Astrocyte (in vitro differentiated cells and primary cell): ENCODE data around the gene PPARG. TPM values are rescaled to one million over a fixed set of nuclear protein-coding genes. Genes with fewer than 3 reads are reported as not detected.

Source experiments
- DNase-seq: peaks from one replicate; pipeline ENCODE4 v3.0.0-alpha.2; 2010; ENCODE audit warnings: low read depth
- FAIRE-seq: peaks from 2 replicates; lab custom pipeline; 2011; peaks lifted over from hg19 to GRCh38; lab: Jason Lieb, UNC
- H2AFZ ChIP-seq: 2 replicates; pipeline ENCODE4 v1.6.0; 2012; ENCODE audit warnings: low read depth, low read length, inconsistent platforms
- H3K27ac ChIP-seq: 2 replicates; pipeline ENCODE4 v1.5.1; 2011; ENCODE audit warnings: low read depth, low read length, inconsistent platforms
- H3K27me3 ChIP-seq: 2 replicates; pipeline ENCODE4 v1.6.0; 2011; ENCODE audit warnings: low read length, inconsistent platforms; ENCODE audit not compliant: insufficient read depth
- H3K36me3 ChIP-seq: 2 replicates; pipeline ENCODE4 v1.5.1; 2011; ENCODE audit warnings: low read length, inconsistent platforms; ENCODE audit not compliant: insufficient read depth
- H3K4me1 ChIP-seq: 2 replicates; pipeline ENCODE4 v1.5.1; 2011; ENCODE audit warnings: low read length, inconsistent platforms; ENCODE audit not compliant: insufficient read depth
- H3K4me2 ChIP-seq: 2 replicates; pipeline ENCODE4 v1.6.0; 2012; ENCODE audit warnings: low read length, inconsistent platforms
- H3K4me3 ChIP-seq: 2 replicates; pipeline ENCODE4 v1.5.1; 2011; ENCODE audit warnings: low read depth, mild to moderate bottlenecking, low read length, inconsistent platforms; ENCODE audit not compliant: insufficient read depth
- H3K79me2 ChIP-seq: 2 replicates; pipeline ENCODE4 v1.6.0; 2012; ENCODE audit warnings: mild to moderate bottlenecking, low read length, inconsistent platforms; ENCODE audit not compliant: insufficient read depth
- H3K9ac ChIP-seq: 2 replicates; pipeline ENCODE4 v1.6.0; 2012; ENCODE audit warnings: mild to moderate bottlenecking, low read length, inconsistent platforms
- H3K9me3 ChIP-seq: 2 replicates; pipeline ENCODE4 v1.5.1; 2012; ENCODE audit warnings: low read depth, mild to moderate bottlenecking, low read length, inconsistent platforms; ENCODE audit not compliant: insufficient read depth
- H4K20me1 ChIP-seq: 2 replicates; pipeline ENCODE4 v1.6.0; 2012; ENCODE audit warnings: low read length, inconsistent platforms; ENCODE audit not compliant: insufficient read depth
- H3K27ac Mint-ChIP-seq: one replicate; pipeline ENCODE4 v1.8.0; 2021; ENCODE audit warnings: mild to moderate bottlenecking, mixed read lengths; ENCODE audit not compliant: unreplicated experiment
- H3K27me3 Mint-ChIP-seq: one replicate; pipeline ENCODE4 v1.8.0; 2021; ENCODE audit warnings: low read depth, mixed read lengths; ENCODE audit not compliant: unreplicated experiment
- H3K36me3 Mint-ChIP-seq: one replicate; pipeline ENCODE4 v1.8.0; 2021; ENCODE audit warnings: low read depth, mixed read lengths; ENCODE audit not compliant: unreplicated experiment
- H3K4me1 Mint-ChIP-seq: one replicate; pipeline ENCODE4 v1.8.0; 2021; ENCODE audit warnings: low read depth, mixed read lengths; ENCODE audit not compliant: unreplicated experiment
- H3K4me3 Mint-ChIP-seq: one replicate; pipeline ENCODE4 v1.8.0; 2021; ENCODE audit warnings: mild to moderate bottlenecking, moderate library complexity, mixed read lengths; ENCODE audit not compliant: unreplicated experiment
- H3K9me3 Mint-ChIP-seq: one replicate; pipeline ENCODE4 v1.8.0; 2021; ENCODE audit warnings: mild to moderate bottlenecking, mixed read lengths; ENCODE audit not compliant: unreplicated experiment
- EZH2 ChIP-seq: IDR thresholded peaks from 2 replicates; pipeline ENCODE4 v1.6.1; 2012; ENCODE audit warnings: mild to moderate bottlenecking, low read length, inconsistent platforms; ENCODE audit not compliant: insufficient read depth
- total RNA-seq: library from RNA; stranded (reverse); gene quantifications from 2 replicates; pipeline ENCODE4 v1.2.1, GENCODE V29; 2021
- TF ChIP-seq, protein P1 (sequence below): IDR thresholded peaks from 2 replicates; pipeline ENCODE4 v1.5.1; 2011; ENCODE audit warnings: low read depth, mild to moderate bottlenecking, inconsistent platforms, low read length, moderate library complexity; ENCODE audit not compliant: insufficient read depth

PPARG gene
- total RNA-seq, 1 donor from 2014 or later = 4.4 TPM

DNA sequence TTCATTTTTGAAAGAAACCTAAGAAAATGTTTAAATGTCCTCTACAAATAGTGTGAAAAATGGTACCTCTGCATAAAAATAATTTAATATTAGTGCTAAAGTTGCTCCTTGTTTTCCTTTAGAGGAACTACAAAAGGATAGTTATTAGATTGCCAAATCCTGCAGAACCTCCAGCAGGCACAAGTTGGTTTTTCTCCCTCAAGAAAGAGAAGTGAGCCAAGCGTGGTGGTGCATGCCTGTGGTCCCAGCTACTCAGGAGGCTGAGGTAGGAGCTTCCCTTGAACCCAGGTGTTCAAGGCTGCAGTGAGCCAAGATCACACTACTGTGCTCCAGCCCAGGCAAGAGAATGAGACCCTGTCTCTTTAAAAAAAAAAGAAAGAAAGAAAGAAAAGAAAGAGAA, 110.4 kb downstream of the PPARG start:
- DNase-seq (no peak), FAIRE-seq (no peak)
- Mint-ChIP-seq H3K4me1 (peaks cover 18% of the 10 kb centered on the region), H3K27me3 (no peaks in the 10 kb centered on the region), H3K27ac (no peak overlapping the region), H3K36me3 (peaks cover 2% of the 10 kb centered on the region), H3K9me3 (no peaks in the 10 kb centered on the region), H3K4me3 (no peak overlapping the region)
- Histone ChIP-seq H3K9me3 (no peaks in the 10 kb centered on the region), H3K27me3 (no peaks in the 10 kb centered on the region), H3K4me2 (no peak overlapping the region), H2AFZ (no peak overlapping the region), H3K36me3 (no peaks in the 10 kb centered on the region), H3K4me3 (no peak overlapping the region), H3K9ac (no peak overlapping the region), H3K27ac (no peak overlapping the region), H3K4me1 (peaks cover 10% of the 10 kb centered on the region), H3K79me2 (no peaks in the 10 kb centered on the region), H4K20me1 (no peaks in the 10 kb centered on the region)
- TF ChIP-seq, protein P1, sequence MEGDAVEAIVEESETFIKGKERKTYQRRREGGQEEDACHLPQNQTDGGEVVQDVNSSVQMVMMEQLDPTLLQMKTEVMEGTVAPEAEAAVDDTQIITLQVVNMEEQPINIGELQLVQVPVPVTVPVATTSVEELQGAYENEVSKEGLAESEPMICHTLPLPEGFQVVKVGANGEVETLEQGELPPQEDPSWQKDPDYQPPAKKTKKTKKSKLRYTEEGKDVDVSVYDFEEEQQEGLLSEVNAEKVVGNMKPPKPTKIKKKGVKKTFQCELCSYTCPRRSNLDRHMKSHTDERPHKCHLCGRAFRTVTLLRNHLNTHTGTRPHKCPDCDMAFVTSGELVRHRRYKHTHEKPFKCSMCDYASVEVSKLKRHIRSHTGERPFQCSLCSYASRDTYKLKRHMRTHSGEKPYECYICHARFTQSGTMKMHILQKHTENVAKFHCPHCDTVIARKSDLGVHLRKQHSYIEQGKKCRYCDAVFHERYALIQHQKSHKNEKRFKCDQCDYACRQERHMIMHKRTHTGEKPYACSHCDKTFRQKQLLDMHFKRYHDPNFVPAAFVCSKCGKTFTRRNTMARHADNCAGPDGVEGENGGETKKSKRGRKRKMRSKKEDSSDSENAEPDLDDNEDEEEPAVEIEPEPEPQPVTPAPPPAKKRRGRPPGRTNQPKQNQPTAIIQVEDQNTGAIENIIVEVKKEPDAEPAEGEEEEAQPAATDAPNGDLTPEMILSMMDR = no peak
- no peak for TF ChIP-seq EZH2

DNA sequence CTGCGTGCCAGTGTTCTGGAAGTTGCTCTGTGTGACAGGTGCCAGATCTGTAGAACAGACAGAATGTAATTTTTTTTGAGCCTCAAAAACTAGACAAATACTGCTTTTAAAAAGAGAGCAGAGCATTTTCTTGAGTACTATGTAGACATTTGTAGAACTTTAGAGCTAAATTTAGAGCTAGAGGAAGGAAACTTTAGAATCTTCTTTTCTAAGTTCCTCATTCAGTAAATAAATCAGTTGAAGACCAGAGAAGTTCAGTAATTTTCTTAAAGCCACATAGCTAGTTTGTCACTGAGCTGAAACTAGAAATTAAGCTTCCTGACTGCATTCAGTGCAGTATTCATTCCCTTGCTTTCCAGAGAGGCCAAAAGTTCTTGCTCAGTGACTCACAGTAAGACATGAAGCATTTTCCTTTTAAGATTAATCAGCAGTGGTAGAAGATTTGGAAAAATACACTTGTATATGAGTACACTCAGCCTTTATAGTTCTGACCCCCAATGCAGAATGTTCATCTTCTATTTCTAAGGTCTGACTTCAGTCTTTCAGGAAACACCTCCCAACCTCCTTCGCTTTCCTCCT, 111.8 kb downstream of the PPARG start:
- H3K4me2 ChIP-seq = peak overlapping the region; percentile 42
- no peaks in the 10 kb centered on the region for H4K20me1 ChIP-seq
- H3K36me3 ChIP-seq = no peaks in the 10 kb centered on the region
- Mint-ChIP-seq H3K4me3 (no peak overlapping the region), H3K9me3 (no peaks in the 10 kb centered on the region), H3K36me3 (peaks cover 2% of the 10 kb centered on the region), H3K27me3 (no peaks in the 10 kb centered on the region), H3K27ac (peak overlapping the region; percentile 36), H3K4me1 (peaks cover 24% of the 10 kb centered on the region)
- FAIRE-seq = no peak
- H2AFZ ChIP-seq = no peak overlapping the region
- H3K4me3 ChIP-seq = no peak overlapping the region
- TF ChIP-seq EZH2 = no peak
- TF ChIP-seq, protein P1 = no peak
- peak overlapping the region; percentile 41 for H3K27ac ChIP-seq
- DNase-seq = peak; percentile 88
- H3K27me3 ChIP-seq = no peaks in the 10 kb centered on the region
- peak overlapping the region; percentile 16 for H3K9ac ChIP-seq
- peaks cover 10% of the 10 kb centered on the region for H3K4me1 ChIP-seq
- H3K9me3 ChIP-seq = no peaks in the 10 kb centered on the region
- no peaks in the 10 kb centered on the region for H3K79me2 ChIP-seq

DNA sequence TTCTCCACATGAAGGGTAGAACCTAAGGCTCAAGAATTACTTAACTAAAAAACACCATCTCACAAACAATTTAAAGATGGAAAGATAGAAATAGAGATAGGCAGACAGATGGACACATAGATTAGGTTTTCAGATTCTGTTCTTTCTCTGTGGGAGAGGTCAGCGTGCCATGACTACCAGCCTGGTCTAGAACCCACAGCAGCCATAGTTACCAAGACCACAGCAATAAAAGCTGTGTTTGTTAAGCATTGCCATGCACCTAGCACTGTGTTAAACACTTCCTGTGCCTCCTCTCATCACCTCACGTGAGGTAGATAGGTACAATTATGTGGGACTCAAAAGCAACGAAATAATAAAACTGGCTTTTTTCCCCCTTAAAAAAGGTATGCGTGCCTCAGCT, 112.3 kb downstream of the PPARG start:
- Mint-ChIP-seq H3K36me3 (peaks cover 2% of the 10 kb centered on the region), H3K4me3 (no peak overlapping the region), H3K4me1 (peaks cover 27% of the 10 kb centered on the region), H3K27me3 (no peaks in the 10 kb centered on the region), H3K9me3 (no peaks in the 10 kb centered on the region), H3K27ac (peak overlapping the region; percentile 36)
- DNase-seq (no peak), FAIRE-seq (no peak)
- H2AFZ ChIP-seq = no peak overlapping the region
- H3K36me3 ChIP-seq = no peaks in the 10 kb centered on the region
- no peak overlapping the region for H3K4me3 ChIP-seq
- TF ChIP-seq EZH2 = no peak
- TF ChIP-seq, protein P1 = no peak
- no peaks in the 10 kb centered on the region for H3K79me2 ChIP-seq
- H3K27ac ChIP-seq = peak overlapping the region; percentile 41
- peaks cover 14% of the 10 kb centered on the region for H3K4me1 ChIP-seq
- H3K9ac ChIP-seq = peak overlapping the region; percentile 9
- H3K9me3 ChIP-seq = no peaks in the 10 kb centered on the region
- H3K27me3 ChIP-seq = no peaks in the 10 kb centered on the region
- no peaks in the 10 kb centered on the region for H4K20me1 ChIP-seq
- peak overlapping the region; percentile 42 for H3K4me2 ChIP-seq
